Measurements from ENCODE around the gene ZNF593.

ZNF593 gene

GRCh38 chr1:26171084-26172072 lies 1.7 kb downstream of the ZNF593 start, which contains the start of gene ZNF593OS:
Gene ZNF593OS, minus strand, starts transcription at chr1:26171832. Its CDS starts 171 bp downstream, at chr1:26171661.
- DNase-seq: no peak

GRCh38 chr1:26175346-26175745 lies 5.6 kb downstream of the ZNF593 start:
- DNase-seq: no peak

- DNase-seq: no peak
These were observed 7.5 kb downstream of the ZNF593 start, which contains the start of gene CNKSR1 for GRCh38 chr1:26177182-26177684. Gene CNKSR1, plus strand, starts transcription at chr1:26177491. Its CDS starts 57 bp downstream, at chr1:26177548.

- DNase-seq: no peak
These were observed 10.3 kb downstream of the ZNF593 start for GRCh38 chr1:26180010-26180506.

GRCh38 chr1:26181586-26182382 lies 12.1 kb downstream of the ZNF593 start:
- no peak for DNase-seq

GRCh38 chr1:26182383-26182696 lies 12.6 kb downstream of the ZNF593 start:
- no peak for DNase-seq

GRCh38 chr1:26184086-26184485 lies 14.4 kb downstream of the ZNF593 start:
- no peak for DNase-seq

GRCh38 chr1:26184883-26185282 lies 15.2 kb downstream of the ZNF593 start:
- no peak for DNase-seq

GRCh38 chr1:26187882-26188281 lies 18.2 kb downstream of the ZNF593 start:
- DNase-seq: no peak

- no peak for DNase-seq
These were observed 18.8 kb downstream of the ZNF593 start for GRCh38 chr1:26188477-26188876.

- DNase-seq: no peak
These were observed 19.6 kb downstream of the ZNF593 start for GRCh38 chr1:26189331-26189730.

- DNase-seq: no peak
These were observed 20.1 kb downstream of the ZNF593 start for GRCh38 chr1:26189751-26190275.

GRCh38 chr1:26190373-26190987 lies 20.8 kb downstream of the ZNF593 start, which contains the start of gene CATSPER4:
Gene CATSPER4, plus strand, starts transcription at chr1:26190602. Its CDS starts 26 bp downstream, at chr1:26190628.
- DNase-seq: no peak

- DNase-seq: no peak
These were observed 22.0 kb downstream of the ZNF593 start for GRCh38 chr1:26191739-26192138.

GRCh38 chr1:26195805-26196204 lies 26.1 kb downstream of the ZNF593 start:
- DNase-seq: no peak

- no peak for DNase-seq
These were observed 27.6 kb downstream of the ZNF593 start for GRCh38 chr1:26197301-26197700.

GRCh38 chr1:26197813-26198212 lies 28.1 kb downstream of the ZNF593 start:
- DNase-seq: no peak

GRCh38 chr1:26200413-26200812 lies 30.7 kb downstream of the ZNF593 start:
- no peak for DNase-seq

- no peak for DNase-seq
These were observed 34.1 kb downstream of the ZNF593 start for GRCh38 chr1:26203642-26204318.

- DNase-seq: no peak
These were observed 40.6 kb downstream of the ZNF593 start for GRCh38 chr1:26210147-26210870.

GRCh38 chr1:26212726-26213125 lies 43.0 kb downstream of the ZNF593 start:
- DNase-seq: no peak
